ENCODE results near the gene STRA8.

Gene STRA8

DNA sequence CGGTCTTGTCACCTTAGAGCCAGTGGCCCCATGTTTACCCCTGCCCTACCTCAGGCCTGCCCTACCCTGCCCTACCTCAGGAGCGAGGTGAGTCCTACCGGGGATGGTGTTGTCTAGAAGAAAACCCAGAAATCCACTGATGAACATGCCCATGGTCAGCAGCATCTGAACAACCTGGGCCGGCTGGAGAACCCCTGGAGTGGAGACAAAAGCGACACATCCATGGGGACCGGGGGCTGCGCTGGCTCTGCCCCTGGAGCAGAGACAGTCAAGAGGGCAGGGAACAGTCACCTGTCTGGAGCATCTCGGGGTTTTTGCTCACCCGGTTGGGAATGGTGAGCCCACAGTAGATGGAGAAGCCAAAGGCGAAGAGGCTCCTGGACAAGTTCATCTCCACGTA, 36.3 kb downstream of the STRA8 start:
- TF ChIP-seq JUND (IDR thresholded peaks at IDR 0.05; ENCODE audit: low read depth), result no peak
- in situ Hi-C loops (cut with HindIII; ENCODE audit: low pct_unique_long_range_greater_than_20kb, low sequenced_read_pairs), result no loop called here
- DNase-seq (ENCODE audit: low read depth in 1 of 2, low spot score in 1 of 2), result no peak

DNA sequence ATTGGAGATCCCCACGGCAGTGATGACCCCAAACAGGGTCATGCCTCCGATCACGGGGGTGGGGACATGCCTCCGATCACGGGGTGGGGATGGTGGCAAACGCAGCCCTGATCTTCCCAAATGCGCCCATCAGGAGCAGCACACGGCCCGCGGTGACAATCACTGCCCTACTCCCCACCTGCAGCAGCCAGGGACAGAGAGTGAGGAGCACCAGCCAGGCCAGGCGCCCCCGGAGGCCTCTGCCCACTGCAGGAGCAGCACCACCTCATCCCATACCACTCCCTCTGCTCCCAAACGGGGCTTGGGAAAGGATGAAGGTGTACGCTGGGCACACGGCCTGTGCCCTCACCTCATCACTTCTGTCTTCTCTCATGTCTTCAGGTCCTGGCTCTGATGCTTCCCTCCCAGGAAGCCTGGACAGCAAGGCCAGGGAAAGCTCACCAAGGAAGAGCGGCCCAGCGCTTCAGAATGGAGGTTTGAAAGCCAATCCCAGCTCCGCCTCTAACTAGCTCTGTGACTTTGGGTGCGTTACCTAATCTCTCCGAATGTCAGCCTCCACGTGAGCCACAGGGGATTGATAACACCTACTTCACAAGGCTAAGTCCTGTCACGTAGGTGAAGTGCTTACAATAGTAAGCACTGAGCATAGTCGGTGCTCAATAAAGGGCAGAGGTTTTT, 37.1 kb downstream of the STRA8 start:
- in situ Hi-C loops (cut with HindIII; ENCODE audit: low pct_unique_long_range_greater_than_20kb, low sequenced_read_pairs), result no loop called here
- TF ChIP-seq JUND (IDR thresholded peaks at IDR 0.05; ENCODE audit: low read depth), result no peak
- no peak for DNase-seq (ENCODE audit: low read depth in 1 of 2, low spot score in 1 of 2)

DNA sequence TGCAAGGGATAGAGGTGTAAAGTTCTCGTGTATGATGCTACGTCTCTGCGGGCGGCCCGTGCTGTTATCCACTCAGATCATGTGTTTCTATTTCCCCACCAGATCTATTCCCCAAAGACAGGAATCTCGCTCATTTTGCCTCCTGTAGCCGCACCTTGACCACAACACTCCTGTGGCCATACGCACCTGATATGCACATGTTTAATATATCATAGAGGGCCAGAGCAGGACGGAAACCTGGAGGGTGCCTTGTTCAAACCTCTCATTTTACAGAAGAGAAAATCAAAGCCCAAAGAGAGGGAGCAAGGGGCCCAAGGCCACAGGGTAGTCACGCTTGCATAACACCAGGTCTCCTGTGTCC, 37.6 kb downstream of the STRA8 start:
- no peak for TF ChIP-seq JUND (IDR thresholded peaks at IDR 0.05; ENCODE audit: low read depth)
- DNase-seq (ENCODE audit: low read depth in 1 of 2, low spot score in 1 of 2), result no peak
- in situ Hi-C loops (cut with HindIII; ENCODE audit: low pct_unique_long_range_greater_than_20kb, low sequenced_read_pairs), result no loop called here

DNA sequence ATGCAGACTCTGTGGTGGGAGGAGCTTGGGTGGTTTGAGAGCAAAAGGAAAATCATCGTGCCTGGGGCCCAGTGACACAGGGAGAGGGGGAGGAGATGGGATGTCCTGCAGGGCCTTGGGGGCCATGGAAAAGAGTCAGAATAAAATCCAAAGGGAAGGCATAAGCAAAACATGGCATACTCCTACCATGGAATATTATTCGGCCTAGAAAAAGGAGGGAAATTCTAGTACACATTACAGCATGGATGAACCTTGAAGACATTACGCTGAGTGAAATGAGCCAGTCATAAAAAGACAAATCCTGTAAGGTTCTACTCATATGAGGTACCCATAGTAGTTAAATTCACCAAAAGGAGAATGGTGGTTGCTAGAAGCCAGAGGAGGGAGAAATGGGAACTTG, 38.7 kb downstream of the STRA8 start:
- in situ Hi-C loops (cut with HindIII; ENCODE audit: low pct_unique_long_range_greater_than_20kb, low sequenced_read_pairs), result no loop called here

DNA sequence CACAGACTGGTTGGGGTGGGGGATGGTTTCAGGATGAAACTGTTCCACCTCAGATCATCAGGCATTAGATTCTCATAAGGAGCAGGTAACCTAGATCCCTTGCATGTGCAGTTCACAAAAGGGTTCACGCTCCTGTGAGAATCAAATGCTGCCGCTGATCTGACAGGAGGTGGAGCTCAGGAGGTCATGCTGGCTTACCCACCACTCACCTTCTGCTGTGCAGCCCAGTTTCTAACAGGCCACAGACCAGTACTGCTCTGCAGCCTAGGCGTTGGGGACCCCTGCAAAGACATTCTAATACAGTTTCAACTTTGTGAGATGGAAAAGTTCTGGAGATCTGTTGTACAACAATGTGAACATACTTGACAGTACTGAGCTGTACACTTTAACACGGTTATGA, 39.9 kb downstream of the STRA8 start:
- in situ Hi-C loops (cut with HindIII; ENCODE audit: low pct_unique_long_range_greater_than_20kb, low sequenced_read_pairs), result no loop called here
- no peak for TF ChIP-seq JUND (IDR thresholded peaks at IDR 0.05; ENCODE audit: low read depth)
- DNase-seq (ENCODE audit: low read depth in 1 of 2, low spot score in 1 of 2), result no peak

More for the DNA sequence above, 38.7 kb downstream of the STRA8 start:
- TF ChIP-seq JUND (IDR thresholded peaks at IDR 0.05; ENCODE audit: low read depth), result no peak
- no peak for DNase-seq (ENCODE audit: low read depth in 1 of 2, low spot score in 1 of 2)

DNA sequence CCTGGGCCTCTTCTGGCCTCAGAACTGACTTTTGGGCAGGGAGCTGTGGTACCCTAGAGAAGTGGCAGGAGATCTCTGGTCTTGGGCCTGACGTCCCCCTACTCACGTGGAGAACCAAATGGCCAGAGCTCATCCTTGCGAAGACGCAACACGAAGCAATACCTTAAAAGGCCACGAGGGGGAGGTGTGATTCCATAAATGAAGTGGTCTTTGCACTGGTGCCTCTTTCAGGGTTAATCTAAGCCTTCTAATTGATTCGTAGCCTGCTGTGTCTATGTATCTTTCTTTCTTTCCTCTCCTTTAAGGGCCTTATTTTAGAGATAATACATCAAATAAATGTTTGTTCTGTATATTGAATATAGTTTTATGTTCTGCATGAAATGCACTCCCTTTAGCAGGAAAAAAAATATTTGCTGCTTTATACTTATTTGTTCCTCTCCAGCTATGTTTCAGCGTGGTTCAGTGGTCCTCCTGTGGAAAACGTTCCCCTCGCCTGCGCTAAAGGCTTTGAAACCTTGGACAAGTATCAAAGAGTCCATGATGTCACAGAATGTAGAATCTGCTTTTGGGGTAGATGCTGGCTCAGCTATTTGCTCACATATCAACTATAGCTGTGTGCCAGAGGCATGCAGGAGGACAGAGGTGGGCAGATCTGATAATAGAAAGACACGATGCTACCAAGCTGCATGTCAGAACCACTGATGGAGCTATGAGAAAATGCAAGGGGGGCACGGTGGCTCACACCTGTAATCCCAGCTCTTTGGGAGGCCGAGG, 41.0 kb downstream of the STRA8 start:
- DNase-seq (ENCODE audit: low read depth in 1 of 2, low spot score in 1 of 2), result peak; percentile 47 to 71
- no peak for TF ChIP-seq JUND (IDR thresholded peaks at IDR 0.05; ENCODE audit: low read depth)
- in situ Hi-C loops (cut with HindIII; ENCODE audit: low pct_unique_long_range_greater_than_20kb, low sequenced_read_pairs), result no loop called here

DNA sequence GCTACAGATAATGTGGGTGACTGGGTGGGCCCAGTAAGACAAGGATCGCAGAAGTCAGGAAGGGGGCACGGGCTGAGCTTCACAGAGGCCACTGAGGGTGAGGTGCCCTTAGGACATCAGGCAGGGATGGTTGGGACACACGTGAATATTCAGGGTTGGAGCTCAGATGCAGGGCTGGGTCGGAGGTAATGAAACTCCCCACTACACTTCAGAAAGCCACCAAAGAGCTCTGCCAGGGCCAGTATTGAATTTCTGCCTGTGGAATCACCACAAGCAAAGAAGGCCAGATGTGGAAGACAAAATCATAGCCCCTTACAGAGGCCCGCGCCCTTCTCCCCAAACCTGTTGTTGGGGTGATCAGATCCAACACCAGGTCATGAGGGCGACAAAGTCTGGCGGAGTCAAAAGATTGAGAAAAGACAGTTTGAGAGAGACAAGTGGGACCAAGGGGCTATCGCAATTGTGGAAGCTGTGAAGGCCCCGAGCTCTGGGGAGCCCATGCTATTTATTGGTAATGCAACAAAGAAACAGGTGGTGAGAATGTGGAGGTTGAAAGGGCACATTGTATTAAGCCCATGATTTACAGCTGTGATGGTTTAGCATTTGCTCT, 42.4 kb downstream of the STRA8 start:
- DNase-seq (ENCODE audit: low read depth in 1 of 2, low spot score in 1 of 2), result no peak
- in situ Hi-C loops (cut with HindIII; ENCODE audit: low pct_unique_long_range_greater_than_20kb, low sequenced_read_pairs), result no loop called here
- TF ChIP-seq JUND (IDR thresholded peaks at IDR 0.05; ENCODE audit: low read depth), result no peak

DNA sequence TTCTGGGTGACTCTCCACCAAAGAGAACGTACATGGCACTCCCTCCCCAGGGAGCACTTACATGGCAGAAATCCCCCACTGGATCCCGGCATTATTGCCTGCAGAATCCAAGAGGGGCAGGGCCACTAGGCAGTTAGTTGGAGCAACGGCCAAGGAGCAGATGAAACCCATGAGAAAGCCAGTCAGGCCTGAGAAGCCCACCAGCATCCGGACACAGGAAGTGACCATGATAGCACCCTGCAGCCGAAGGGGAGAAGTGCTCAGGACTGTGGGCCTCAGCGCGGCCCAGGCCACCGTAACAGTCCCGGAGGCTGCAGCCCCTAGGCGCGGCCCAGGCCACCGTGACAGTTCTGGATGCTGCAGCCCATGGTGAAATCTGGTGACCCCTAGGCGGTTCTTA, 43.5 kb downstream of the STRA8 start:
- DNase-seq (ENCODE audit: low read depth in 1 of 2, low spot score in 1 of 2), result no peak
- in situ Hi-C loops (cut with HindIII; ENCODE audit: low pct_unique_long_range_greater_than_20kb, low sequenced_read_pairs), result no loop called here
- no peak for TF ChIP-seq JUND (IDR thresholded peaks at IDR 0.05; ENCODE audit: low read depth)

DNA sequence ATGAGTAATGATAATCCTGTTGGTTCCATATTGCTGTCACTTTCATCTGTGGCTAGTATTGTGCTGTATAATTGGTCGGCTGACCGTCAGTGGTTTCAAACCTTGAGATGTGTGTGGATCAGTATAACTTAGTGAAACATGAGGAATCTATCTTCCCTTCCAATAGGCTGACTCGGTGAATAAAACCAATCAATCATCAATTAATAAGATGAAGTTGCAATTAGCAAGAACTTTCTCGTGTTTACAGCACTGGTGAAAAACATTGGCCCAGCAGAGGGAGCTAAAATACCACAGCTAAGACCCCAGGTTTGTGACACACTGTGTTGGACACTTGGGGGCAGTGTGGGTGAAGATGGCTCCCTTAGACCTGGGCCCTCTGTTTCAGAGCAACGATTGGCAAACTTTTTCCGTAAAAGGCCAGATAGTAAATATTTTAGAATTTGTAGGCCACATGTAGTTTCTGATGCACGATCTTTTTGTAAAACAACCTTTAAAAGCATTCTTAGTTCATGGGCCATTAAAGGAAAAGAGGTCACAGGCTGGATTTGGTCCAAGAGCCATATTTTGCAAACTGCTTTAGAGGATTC, 47.8 kb downstream of the STRA8 start:
- peak; percentile 46 to 82 for DNase-seq (ENCODE audit: low read depth in 1 of 2, low spot score in 1 of 2)
- no peak for TF ChIP-seq JUND (IDR thresholded peaks at IDR 0.05; ENCODE audit: low read depth)
- in situ Hi-C loops (cut with HindIII; ENCODE audit: low pct_unique_long_range_greater_than_20kb, low sequenced_read_pairs), result no loop called here

DNA sequence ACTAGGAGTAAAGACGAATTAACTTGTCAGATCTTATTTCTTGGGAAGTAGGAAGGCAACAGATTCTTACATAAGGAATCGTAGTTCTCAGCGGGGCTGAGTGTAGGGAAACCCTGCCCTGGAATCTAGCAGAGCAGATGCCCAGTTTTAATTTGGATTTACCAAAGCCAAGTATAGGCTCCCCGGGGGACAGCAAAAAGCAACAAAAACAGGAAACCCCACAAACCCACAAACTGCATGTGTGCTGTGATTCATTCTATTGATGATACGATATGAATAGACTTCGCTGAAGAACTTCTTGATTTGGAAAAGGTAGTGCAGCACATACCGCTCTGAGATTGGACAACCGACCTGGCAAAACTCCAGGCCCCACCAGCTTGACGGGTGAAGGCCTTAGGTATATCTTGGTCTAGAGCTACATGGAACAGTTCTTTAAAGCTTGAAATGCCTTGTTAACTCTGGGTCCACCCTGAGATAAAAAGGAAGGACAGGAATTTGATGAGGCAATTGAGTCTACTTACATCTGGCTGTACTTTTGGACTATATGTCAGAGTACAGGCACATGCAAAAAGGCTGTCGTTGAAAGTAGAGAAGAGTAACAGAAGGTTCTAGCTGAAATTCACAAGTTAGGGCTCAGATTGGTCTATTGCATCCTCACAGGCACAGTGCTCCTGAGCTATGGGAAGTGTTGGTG, 49.1 kb downstream of the STRA8 start:
- in situ Hi-C loops (cut with HindIII; ENCODE audit: low pct_unique_long_range_greater_than_20kb, low sequenced_read_pairs), result no loop called here
- DNase-seq (ENCODE audit: low read depth in 1 of 2, low spot score in 1 of 2), result no peak
- TF ChIP-seq JUND (IDR thresholded peaks at IDR 0.05; ENCODE audit: low read depth), result no peak

DNA sequence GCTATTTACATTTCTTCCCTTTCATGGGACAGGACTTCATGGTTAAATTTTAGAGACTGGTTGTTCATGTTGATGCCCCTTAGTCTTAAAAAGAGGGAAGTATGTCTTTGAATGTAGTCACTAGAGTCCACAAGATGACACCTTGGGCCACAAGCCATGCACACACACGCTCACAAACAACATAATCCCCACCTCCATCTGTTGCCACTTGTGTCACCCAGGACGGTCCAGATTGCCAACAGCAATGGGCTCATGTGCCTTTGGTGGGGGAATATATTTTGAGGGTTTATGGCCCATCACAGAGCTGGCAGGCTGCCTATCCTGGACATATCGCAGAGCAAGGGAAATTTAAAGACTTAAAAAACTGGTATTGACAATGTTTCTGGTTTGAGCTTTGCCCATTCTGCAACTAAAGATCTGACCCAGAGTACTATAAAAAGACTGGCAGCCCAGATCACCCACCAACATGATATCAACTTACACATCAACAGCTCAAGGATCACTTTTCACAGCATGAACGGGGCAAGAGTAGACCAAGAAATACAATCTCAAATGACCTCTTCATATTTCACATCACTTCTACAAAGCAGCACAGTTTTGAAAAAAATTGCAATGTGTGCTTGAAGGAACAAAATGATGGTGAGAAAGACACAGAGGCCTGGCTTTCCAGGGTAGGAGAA, 50.5 kb downstream of the STRA8 start:
- DNase-seq (ENCODE audit: low read depth in 1 of 2, low spot score in 1 of 2), result no peak
- no peak for TF ChIP-seq JUND (IDR thresholded peaks at IDR 0.05; ENCODE audit: low read depth)
- in situ Hi-C loops (cut with HindIII; ENCODE audit: low pct_unique_long_range_greater_than_20kb, low sequenced_read_pairs), result no loop called here
